ENCODE measurements around the gene SCYGR2. TPM values are rescaled to one million over a fixed set of nuclear protein-coding genes. Genes with fewer than 3 reads are reported as not detected.

SCYGR2 gene
- total RNA-seq, 3 donors from 2014 or later = not detected

- Histone ChIP-seq H3K4me3 (no peak overlapping the region), H3K4me1 (no peaks in the 10 kb centered on the region), H3K27me3 (no peaks in the 10 kb centered on the region), H3K36me3 (no peaks in the 10 kb centered on the region), H3K27ac (no peak overlapping the region), H3K9me3 (peaks cover 14 to 15% of the 10 kb centered on the region in 2 donors)
- no peak for DNase-seq (ENCODE audit: low spot score in 2 of 2)
- TF ChIP-seq POLR2A (IDR thresholded peaks at IDR 0.05) = no peak
- no peak for TF ChIP-seq CTCF (IDR thresholded peaks at IDR 0.05)
- no peak for TF ChIP-seq POLR2AphosphoS5 (IDR thresholded peaks at IDR 0.05)
- intact Hi-C loops (cut with DNase I; ENCODE audit: low total_unique reads) = no loop called here
Observed at GRCh38 chr2:227578642-227579041, 20.1 kb upstream of the SCYGR2 start.

DNA sequence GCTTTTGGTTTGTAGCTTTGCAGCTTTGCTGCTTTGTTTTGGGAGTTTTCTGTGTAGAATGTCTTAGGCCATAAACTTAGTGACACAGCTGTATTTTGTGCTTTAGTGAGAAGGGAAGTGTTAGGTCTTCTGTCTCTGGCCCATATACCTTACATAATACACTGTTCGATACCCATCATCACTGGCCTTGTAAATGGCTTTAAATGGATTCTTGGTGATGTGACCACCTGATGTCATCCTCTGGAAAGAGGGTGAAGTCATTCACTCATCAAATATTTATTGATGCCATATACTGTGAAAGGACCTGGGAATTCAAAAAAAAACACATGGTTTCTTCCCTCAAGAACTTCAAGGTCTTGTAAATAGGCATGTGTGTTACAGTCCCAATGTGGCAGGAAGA lies 18.9 kb upstream of the SCYGR2 start:
- intact Hi-C loops (cut with DNase I; ENCODE audit: low total_unique reads) = no loop called here
- DNase-seq (ENCODE audit: low spot score in 2 of 2) = no peak
- no peak overlapping the region for H3K27ac ChIP-seq
- no peaks in the 10 kb centered on the region for H3K36me3 ChIP-seq
- no peaks in the 10 kb centered on the region for H3K4me1 ChIP-seq
- H3K27me3 ChIP-seq = no peaks in the 10 kb centered on the region
- peaks cover 14 to 21% of the 10 kb centered on the region in 2 donors for H3K9me3 ChIP-seq
- TF ChIP-seq CTCF (IDR thresholded peaks at IDR 0.05) (no peak), POLR2AphosphoS5 (IDR thresholded peaks at IDR 0.05) (no peak), POLR2A (IDR thresholded peaks at IDR 0.05) (no peak)
- no peak overlapping the region for H3K4me3 ChIP-seq

GRCh38 chr2:227582369-227582768 lies 16.3 kb upstream of the SCYGR2 start:
- no peak for TF ChIP-seq POLR2AphosphoS5 (IDR thresholded peaks at IDR 0.05)
- no peak for TF ChIP-seq POLR2A (IDR thresholded peaks at IDR 0.05)
- no peak for TF ChIP-seq CTCF (IDR thresholded peaks at IDR 0.05)
- Histone ChIP-seq H3K4me1 (no peaks in the 10 kb centered on the region), H3K27ac (no peak overlapping the region), H3K36me3 (no peaks in the 10 kb centered on the region), H3K27me3 (no peaks in the 10 kb centered on the region), H3K9me3 (peaks cover 14 to 21% of the 10 kb centered on the region in 2 donors), H3K4me3 (no peak overlapping the region)
- no peak for DNase-seq (ENCODE audit: low spot score in 2 of 2)
- intact Hi-C loops (cut with DNase I; ENCODE audit: low total_unique reads) = no loop called here

- Histone ChIP-seq H3K27me3 (no peaks in the 10 kb centered on the region), H3K4me3 (no peak overlapping the region), H3K4me1 (no peaks in the 10 kb centered on the region), H3K9me3 (no peaks in the 10 kb centered on the region), H3K36me3 (no peaks in the 10 kb centered on the region), H3K27ac (no peak overlapping the region)
- TF ChIP-seq POLR2AphosphoS5 (IDR thresholded peaks at IDR 0.05) = no peak
- intact Hi-C loops (cut with DNase I; ENCODE audit: low total_unique reads) = no loop called here
- no peak for DNase-seq (ENCODE audit: low spot score in 2 of 2)
Observed at GRCh38 chr2:227592694-227593387, 5.9 kb upstream of the SCYGR2 start.

DNA sequence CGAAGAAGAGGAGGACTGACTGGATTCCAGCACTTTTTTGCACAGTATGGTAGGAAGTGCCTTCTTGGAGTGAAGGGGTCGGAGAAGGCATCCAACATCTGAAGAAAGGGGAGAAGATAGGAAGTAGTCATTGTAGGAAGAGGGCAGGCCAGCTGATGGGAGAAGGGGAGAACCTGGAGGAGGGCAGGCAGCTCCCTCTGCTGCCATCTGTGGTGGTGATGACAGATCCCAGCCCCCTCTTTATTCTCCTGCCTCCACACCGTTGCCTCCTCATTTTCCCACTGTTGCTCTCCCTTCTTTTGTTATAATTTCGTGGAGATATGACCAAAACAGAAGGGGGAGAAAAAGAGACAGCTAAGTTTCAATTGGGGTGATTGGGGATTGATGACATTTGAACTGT lies 2.9 kb upstream of the SCYGR2 start:
- intact Hi-C loops (cut with DNase I; ENCODE audit: low total_unique reads) = no loop called here
- no peak overlapping the region for H3K27ac ChIP-seq
- H3K4me1 ChIP-seq = no peaks in the 10 kb centered on the region
- DNase-seq (ENCODE audit: low spot score in 2 of 2) = no peak
- H3K4me3 ChIP-seq = no peak overlapping the region
- H3K9me3 ChIP-seq = no peaks in the 10 kb centered on the region
- no peaks in the 10 kb centered on the region for H3K27me3 ChIP-seq
- TF ChIP-seq POLR2AphosphoS5 (IDR thresholded peaks at IDR 0.05) = no peak
- no peak for TF ChIP-seq CTCF (IDR thresholded peaks at IDR 0.05)
- TF ChIP-seq POLR2A (IDR thresholded peaks at IDR 0.05) = no peak
- no peaks in the 10 kb centered on the region for H3K36me3 ChIP-seq

All from breast epithelium (tissue), 4 donors.